Kidney (tissue), 14 donors: ENCODE results near the gene MRPL49. TPM values are rescaled to one million over a fixed set of nuclear protein-coding genes. Genes with fewer than 3 reads are reported as not detected.
A peak's percentile ranks its signal among the peaks of the same experiment; 100 is the strongest.
"Not testable (repeated sequence)": the region's sequence is repeated elsewhere in the genome, so short reads cannot be mapped to it uniquely, and the experiment has no call there.

ENCODE experiments used
- DNase-seq, 5 donors: peaks; one replicate each; pipeline ENCODE4 v3.0.0-alpha.2; 2013 to 2020
- FAIRE-seq: peaks from 2 replicates; lab custom pipeline; 2012; peaks lifted over from hg19 to GRCh38; lab: Jason Lieb, UNC
- H3K27ac ChIP-seq, 2 donors: one replicate each; pipeline ENCODE4 v1.7.0; 2013; ENCODE audit warnings: low read depth in 2 of 2, low read length in 2 of 2, inconsistent platforms in 1 of 2
- H3K27me3 ChIP-seq: one replicate; pipeline ENCODE4 v1.7.1; 2013; ENCODE audit warnings: low read length, inconsistent platforms; ENCODE audit not compliant: control insufficient read depth, insufficient read depth
- H3K36me3 ChIP-seq, 3 donors: one replicate each; pipeline versions ENCODE4 v1.7.0 to v1.7.1; 2013; ENCODE audit warnings: low read length in 3 of 3, control low read depth in 1 of 3, inconsistent platforms in 1 of 3; ENCODE audit not compliant: insufficient read depth in 3 of 3, control insufficient read depth in 2 of 3
- H3K4me1 ChIP-seq, 3 donors: one replicate each; pipeline versions ENCODE4 v1.7.0 to v1.7.1; 2013; ENCODE audit warnings: low read length in 3 of 3, inconsistent platforms in 1 of 3, low read depth in 1 of 3; ENCODE audit not compliant: control insufficient read depth in 2 of 3, insufficient read depth in 2 of 3
- H3K4me3 ChIP-seq, 3 donors: one replicate each; pipeline versions ENCODE4 v1.7.0 to v1.8.1; 2013; ENCODE audit warnings: low read length in 3 of 3, control low read depth in 1 of 3, inconsistent platforms in 1 of 3
- H3K9ac ChIP-seq, 3 donors: one replicate each; pipeline versions ENCODE4 v1.7.0 to v1.7.1; 2013; ENCODE audit warnings: low read length in 3 of 3, control low read depth in 1 of 3, inconsistent platforms in 1 of 3
- H3K9me3 ChIP-seq, 3 donors: one replicate each; pipeline versions ENCODE4 v1.7.0 to v1.7.1; 2013; ENCODE audit warnings: low read length in 3 of 3, control low read depth in 1 of 3, inconsistent platforms in 1 of 3; ENCODE audit not compliant: control insufficient read depth in 2 of 3, insufficient read depth in 1 of 3
- intact Hi-C: fragments of 100-400 bp; cut with DNase I; formaldehyde crosslinking; loops from one replicate; pipeline ENCODE4 v1.11.1; 2022
- polyA plus RNA-seq: library from polyadenylated mRNA; stranded (reverse); fragments of 350-450 nt; fragmentation: Illumina TruSeq; extraction: RNeasy Lipid Tissue Mini Kit (QIAGEN cat#74804); gene quantifications from one replicate; pipeline ENCODE4 v1.2.3, GENCODE V29; 2014; ENCODE audit warnings: low read depth, low replicate concordance; ENCODE audit not compliant: insufficient read depth
- total RNA-seq: library from RNA; stranded (reverse); fragmentation: NEBNext Ultra II Directional; extraction: Animal tissue kit (Norgen Biotek cat#: 25700); gene quantifications from one replicate; pipeline ENCODE4 v1.2.1, GENCODE V29; 2021
- TF ChIP-seq, protein P1 (sequence below): IDR thresholded peaks from 3 replicates; pipeline ENCODE4 v1.5.1; 2012; ENCODE audit warnings: mild to moderate bottlenecking, moderate library complexity, borderline replicate concordance; ENCODE audit not compliant: insufficient read depth; ENCODE audit errors: extremely low read depth
- donor health status: control.
- donor health status: control.
- donor health status: control.
- donor health status: control.
- donor health status: control.
- donor health status: DM: yes; HTN: yes; CAD: no.
- donor health status: Normal renal cell carcinoma (clear cell type).

Gene MRPL49
- total and polyA plus RNA-seq, 2 donors from 2014 or later, result 53.3 to 76.7 TPM

DNA sequence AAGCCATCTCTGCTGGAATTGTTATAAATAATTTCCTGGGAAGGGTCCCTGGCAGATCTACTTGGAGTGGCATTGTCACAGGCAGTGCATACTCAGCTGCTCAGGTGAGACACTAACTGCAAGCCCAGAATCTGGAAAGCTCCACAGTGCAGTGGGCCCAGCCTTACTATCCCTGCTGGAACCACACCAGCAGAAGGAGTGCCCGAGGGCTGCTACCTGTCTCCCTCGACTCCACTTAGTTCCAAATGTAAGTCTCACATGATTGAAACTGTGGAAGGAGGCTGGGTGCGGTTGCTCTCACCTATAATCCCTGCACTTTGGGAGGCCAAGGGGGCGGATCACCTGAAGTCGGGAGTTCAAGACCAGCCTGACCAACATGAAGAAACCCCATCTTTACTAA is 26.5 kb downstream of the MRPL49 start:
- DNase-seq, result peak in 1 of 5 donors; percentile 52

DNA sequence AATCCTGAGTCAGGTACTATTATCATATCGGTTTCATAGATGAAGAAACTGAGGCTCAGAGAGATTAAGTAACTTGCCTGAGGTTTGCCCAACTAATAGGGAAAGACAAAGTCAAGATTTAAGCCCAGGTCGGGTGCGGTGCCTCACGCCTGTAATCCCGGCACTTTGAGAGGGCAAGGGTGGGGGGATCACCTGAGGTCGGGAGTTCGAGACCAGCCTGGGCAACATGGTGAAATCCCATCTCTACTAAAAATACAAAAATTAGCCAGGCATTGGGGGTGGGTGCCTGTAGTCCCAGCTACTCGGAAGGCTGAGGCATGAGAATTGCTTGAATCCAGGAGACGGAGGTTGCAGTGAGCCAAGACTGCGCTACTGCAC is 28.0 kb downstream of the MRPL49 start:
- H3K36me3 ChIP-seq, H3K27ac ChIP-seq, intact Hi-C loops, FAIRE-seq, H3K4me3 ChIP-seq, DNase-seq, H3K9ac ChIP-seq, H3K9me3 ChIP-seq, H3K27me3 ChIP-seq: not testable (repeated sequence)
- H3K4me1 ChIP-seq, result peaks cover 0 to 10% (median 8%) of the 10 kb centered on the region in 3 donors

More for the DNA sequence above, 26.5 kb downstream of the MRPL49 start:
- intact Hi-C loops, result no loop called here
- Histone ChIP-seq H3K27ac (no peak overlapping the region), H3K27me3 (no peaks in the 10 kb centered on the region), H3K9me3 (no peaks in the 10 kb centered on the region), H3K4me3 (no peak overlapping the region), H3K9ac (no peak overlapping the region), H3K4me1 (peaks cover 0 to 10% (median 8%) of the 10 kb centered on the region in 3 donors), H3K36me3 (no peaks in the 10 kb centered on the region)
- TF ChIP-seq, protein P1, sequence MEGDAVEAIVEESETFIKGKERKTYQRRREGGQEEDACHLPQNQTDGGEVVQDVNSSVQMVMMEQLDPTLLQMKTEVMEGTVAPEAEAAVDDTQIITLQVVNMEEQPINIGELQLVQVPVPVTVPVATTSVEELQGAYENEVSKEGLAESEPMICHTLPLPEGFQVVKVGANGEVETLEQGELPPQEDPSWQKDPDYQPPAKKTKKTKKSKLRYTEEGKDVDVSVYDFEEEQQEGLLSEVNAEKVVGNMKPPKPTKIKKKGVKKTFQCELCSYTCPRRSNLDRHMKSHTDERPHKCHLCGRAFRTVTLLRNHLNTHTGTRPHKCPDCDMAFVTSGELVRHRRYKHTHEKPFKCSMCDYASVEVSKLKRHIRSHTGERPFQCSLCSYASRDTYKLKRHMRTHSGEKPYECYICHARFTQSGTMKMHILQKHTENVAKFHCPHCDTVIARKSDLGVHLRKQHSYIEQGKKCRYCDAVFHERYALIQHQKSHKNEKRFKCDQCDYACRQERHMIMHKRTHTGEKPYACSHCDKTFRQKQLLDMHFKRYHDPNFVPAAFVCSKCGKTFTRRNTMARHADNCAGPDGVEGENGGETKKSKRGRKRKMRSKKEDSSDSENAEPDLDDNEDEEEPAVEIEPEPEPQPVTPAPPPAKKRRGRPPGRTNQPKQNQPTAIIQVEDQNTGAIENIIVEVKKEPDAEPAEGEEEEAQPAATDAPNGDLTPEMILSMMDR, result no peak
- FAIRE-seq, result no peak

DNA sequence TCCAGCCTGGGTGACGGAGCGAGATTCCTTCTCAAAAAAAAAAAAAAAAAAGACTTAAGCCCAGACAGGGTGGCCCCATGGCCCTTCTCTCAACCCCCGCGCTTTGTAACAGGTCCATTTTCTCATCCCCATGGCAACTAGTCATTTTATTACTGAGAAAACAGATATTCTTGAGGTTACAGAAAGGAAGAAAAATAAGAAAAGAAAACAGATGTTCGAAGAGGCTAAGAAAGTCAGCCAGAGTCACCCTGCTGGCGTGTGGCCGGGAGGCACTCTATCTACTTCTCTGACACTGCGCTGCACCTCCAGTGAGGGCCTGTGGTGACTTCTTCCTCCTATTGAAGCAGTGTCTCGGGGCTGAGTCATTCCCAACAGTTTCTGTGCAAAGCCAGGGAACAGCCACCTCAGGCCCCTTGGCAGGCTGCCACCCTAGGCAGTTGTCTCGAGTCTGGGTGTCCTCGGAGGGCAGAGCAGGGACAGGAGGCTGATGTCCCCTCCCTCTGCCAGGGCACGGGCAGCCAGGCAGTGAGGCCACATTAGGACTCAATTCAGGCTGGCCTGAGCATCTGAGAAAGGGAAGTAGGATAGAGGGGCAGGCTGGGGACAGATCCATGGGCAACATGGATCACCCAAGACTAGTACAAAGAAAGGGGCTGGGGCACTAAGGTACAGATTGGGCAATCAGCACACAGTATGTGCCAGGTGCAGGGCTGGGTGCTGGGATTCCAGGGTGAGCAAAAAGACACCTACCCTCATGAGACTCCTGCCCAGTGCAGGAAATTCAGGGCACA is 28.6 kb downstream of the MRPL49 start:
- Histone ChIP-seq H3K9ac (no peak overlapping the region), H3K4me3 (no peak overlapping the region), H3K4me1 (peaks cover 0 to 8% (median 6%) of the 10 kb centered on the region in 3 donors), H3K36me3 (no peaks in the 10 kb centered on the region), H3K9me3 (no peaks in the 10 kb centered on the region), H3K27ac (peak overlapping the region; percentile 10 to 30), H3K27me3 (no peaks in the 10 kb centered on the region)
- FAIRE-seq (no peak), DNase-seq (peak in 4 of 5 donors; percentile 41 to 97 (median 70))
- intact Hi-C loops, result no loop called here
- TF ChIP-seq, protein P1, result no peak

DNA sequence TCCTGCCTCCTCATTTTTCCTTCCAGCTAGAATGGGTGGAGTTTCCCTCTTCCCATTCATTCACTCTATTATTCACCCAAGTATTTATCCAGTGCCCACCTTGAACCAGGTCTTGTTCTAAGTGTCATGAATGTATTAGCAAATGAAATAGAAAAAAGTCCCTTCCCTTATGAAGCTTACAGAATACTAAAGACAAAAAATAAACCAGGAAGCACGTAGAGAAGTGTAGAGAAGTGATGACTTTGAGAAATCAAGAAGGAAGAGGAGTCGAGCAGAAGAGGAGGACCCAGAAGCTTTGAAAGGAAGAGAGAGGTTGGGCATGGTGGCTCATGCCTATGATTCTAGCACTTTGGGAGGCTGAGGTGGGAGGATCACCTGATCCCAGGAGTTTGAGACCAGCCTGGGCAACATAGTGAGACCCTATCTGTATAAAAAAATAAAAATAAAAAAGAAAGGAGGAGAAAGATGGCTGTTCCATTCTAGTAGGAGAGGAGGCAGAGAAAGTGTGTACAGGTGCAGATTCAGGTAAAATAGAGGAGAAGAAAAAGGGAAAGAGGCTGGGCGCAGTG is 29.3 kb downstream of the MRPL49 start:
- intact Hi-C loops, result no loop called here
- H3K9me3 ChIP-seq, result no peaks in the 10 kb centered on the region
- DNase-seq (no peak), FAIRE-seq (no peak)
- no peak overlapping the region for H3K4me3 ChIP-seq
- no peak overlapping the region for H3K27ac ChIP-seq
- no peaks in the 10 kb centered on the region for H3K27me3 ChIP-seq
- no peak overlapping the region for H3K9ac ChIP-seq
- peaks cover 0 to 6% (median 5%) of the 10 kb centered on the region in 3 donors for H3K4me1 ChIP-seq
- H3K36me3 ChIP-seq, result no peaks in the 10 kb centered on the region
- TF ChIP-seq, protein P1, result no peak
